HG02852 (cell line): ENCODE data around the gene NR2F1.

Experiments used
- ATAC-seq: cut with Tn5 transposase; IDR thresholded peaks from one replicate; pipeline ENCODE4 v1.9.1; 2021; ENCODE audit warnings: mild to moderate bottlenecking, moderate library complexity; ENCODE audit not compliant: unreplicated experiment

Gene NR2F1

DNA sequence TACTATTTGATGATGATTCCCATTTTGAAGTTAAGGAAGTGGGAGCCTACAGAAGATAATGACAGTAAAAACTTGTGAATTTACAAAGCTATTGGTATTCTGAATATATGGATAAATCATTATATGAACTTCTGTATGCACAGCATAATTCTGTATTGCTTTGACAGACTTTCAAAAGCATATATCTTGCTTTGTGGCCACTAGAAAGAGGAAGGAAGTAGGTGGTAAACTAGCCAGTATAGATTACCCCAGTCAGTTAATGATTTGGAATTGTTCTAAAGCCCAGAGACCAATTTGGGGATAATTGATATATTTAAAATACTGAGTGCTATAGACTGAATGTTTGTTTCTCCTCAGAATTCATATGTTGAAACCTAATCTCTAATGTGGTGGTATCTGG lies 53.0 kb downstream of the NR2F1 start:
- no peak for ATAC-seq

DNA sequence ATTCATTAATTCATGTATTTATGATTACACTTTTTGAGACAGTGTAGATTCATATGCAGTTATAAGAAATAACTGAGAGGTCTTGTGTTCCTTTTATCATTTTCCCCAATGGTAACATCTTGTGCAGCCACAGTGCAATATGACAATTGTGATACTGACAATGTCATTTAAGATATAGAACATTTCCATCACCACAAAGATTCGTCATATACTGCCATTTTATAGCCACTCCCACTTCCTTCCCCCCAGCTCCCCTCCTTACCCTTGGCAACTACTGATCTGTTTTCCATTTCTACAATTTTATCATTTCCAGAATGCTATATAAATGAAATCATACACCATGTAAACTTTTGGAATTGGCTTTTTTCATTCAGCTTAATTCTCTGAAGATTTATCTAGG lies 53.8 kb downstream of the NR2F1 start:
- ATAC-seq: no peak

DNA sequence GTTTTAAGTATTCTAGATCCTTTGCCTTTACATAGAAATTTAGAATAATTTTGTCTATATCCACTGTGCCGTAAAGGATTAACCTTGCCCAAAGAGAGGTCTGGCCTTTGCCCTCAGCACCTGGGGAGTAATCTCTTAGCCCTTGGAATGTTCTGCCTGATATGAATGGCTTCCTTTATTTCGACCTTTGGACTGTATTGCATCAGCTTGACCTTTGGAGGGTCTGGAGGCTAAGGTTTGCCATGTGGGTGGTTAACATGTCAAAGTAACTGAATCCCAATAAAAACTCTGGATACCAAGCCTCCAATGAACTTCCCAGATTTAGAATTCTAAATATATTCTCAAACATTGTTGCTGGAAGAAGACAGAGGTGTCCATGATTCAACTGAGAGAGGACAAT lies 54.7 kb downstream of the NR2F1 start:
- no peak for ATAC-seq

GRCh38 chr5:93642526-93642925 lies 59.5 kb downstream of the NR2F1 start:
- ATAC-seq: no peak
